ENCODE data around the gene STRAP. TPM values are rescaled to one million over a fixed set of nuclear protein-coding genes. Genes with fewer than 3 reads are reported as not detected.

The STRAP gene
- total RNA-seq, 1 donor from 2014 or later: 140 TPM

- H3K27me3 Mint-ChIP-seq: peaks cover 23% of the 10 kb centered on the region
- no peak for DNase-seq (ENCODE audit: extremely low spot score, unreplicated experiment)
- no peaks in the 10 kb centered on the region for H3K36me3 Mint-ChIP-seq
- no peak overlapping the region for H3K27ac Mint-ChIP-seq
- no peaks in the 10 kb centered on the region for H3K4me1 Mint-ChIP-seq (ENCODE audit: unreplicated experiment)
- H3K4me3 Mint-ChIP-seq: no peak overlapping the region
- no peaks in the 10 kb centered on the region for H3K9me3 Mint-ChIP-seq
- TF ChIP-seq CTCF (conservative IDR thresholded peaks at IDR 0.05): no peak
These were observed 23.1 kb upstream of the STRAP start for GRCh38 chr12:15859116-15859515.

- H3K27me3 Mint-ChIP-seq: peaks cover 25% of the 10 kb centered on the region
- TF ChIP-seq CTCF (conservative IDR thresholded peaks at IDR 0.05): no peak
- no peak overlapping the region for H3K4me3 Mint-ChIP-seq
- no peaks in the 10 kb centered on the region for H3K36me3 Mint-ChIP-seq
- no peak for DNase-seq (ENCODE audit: extremely low spot score, unreplicated experiment)
- no peak overlapping the region for H3K27ac Mint-ChIP-seq
- H3K4me1 Mint-ChIP-seq (ENCODE audit: unreplicated experiment): no peaks in the 10 kb centered on the region
- H3K9me3 Mint-ChIP-seq: no peaks in the 10 kb centered on the region
These were observed 20.8 kb upstream of the STRAP start for GRCh38 chr12:15861404-15861803.

- no peak for TF ChIP-seq CTCF (conservative IDR thresholded peaks at IDR 0.05)
- Mint-ChIP-seq H3K9me3 (no peaks in the 10 kb centered on the region), H3K4me1 (ENCODE audit: unreplicated experiment) (no peaks in the 10 kb centered on the region), H3K4me3 (no peak overlapping the region), H3K27ac (no peak overlapping the region), H3K27me3 (peaks cover 26% of the 10 kb centered on the region), H3K36me3 (no peaks in the 10 kb centered on the region)
- no peak for DNase-seq (ENCODE audit: extremely low spot score, unreplicated experiment)
These were observed 19.3 kb upstream of the STRAP start for GRCh38 chr12:15862840-15863239.

GRCh38 chr12:15863372-15863771 is 18.8 kb upstream of the STRAP start:
- TF ChIP-seq CTCF (conservative IDR thresholded peaks at IDR 0.05): no peak
- no peak for DNase-seq (ENCODE audit: extremely low spot score, unreplicated experiment)
- no peak overlapping the region for H3K4me3 Mint-ChIP-seq
- H3K9me3 Mint-ChIP-seq: no peaks in the 10 kb centered on the region
- no peak overlapping the region for H3K27ac Mint-ChIP-seq
- no peaks in the 10 kb centered on the region for H3K4me1 Mint-ChIP-seq (ENCODE audit: unreplicated experiment)
- no peaks in the 10 kb centered on the region for H3K36me3 Mint-ChIP-seq
- H3K27me3 Mint-ChIP-seq: peaks cover 21% of the 10 kb centered on the region

GRCh38 chr12:15863984-15864383 is 18.2 kb upstream of the STRAP start:
- Mint-ChIP-seq H3K36me3 (no peaks in the 10 kb centered on the region), H3K27ac (no peak overlapping the region), H3K9me3 (no peaks in the 10 kb centered on the region), H3K27me3 (peaks cover 20% of the 10 kb centered on the region), H3K4me3 (no peak overlapping the region), H3K4me1 (ENCODE audit: unreplicated experiment) (no peaks in the 10 kb centered on the region)
- TF ChIP-seq CTCF (conservative IDR thresholded peaks at IDR 0.05): no peak
- no peak for DNase-seq (ENCODE audit: extremely low spot score, unreplicated experiment)

GRCh38 chr12:15868186-15868585 is 14.0 kb upstream of the STRAP start:
- DNase-seq (ENCODE audit: extremely low spot score, unreplicated experiment): no peak
- Mint-ChIP-seq H3K9me3 (no peaks in the 10 kb centered on the region), H3K36me3 (no peaks in the 10 kb centered on the region), H3K27me3 (peaks cover 10% of the 10 kb centered on the region), H3K4me3 (no peak overlapping the region), H3K27ac (no peak overlapping the region), H3K4me1 (ENCODE audit: unreplicated experiment) (no peaks in the 10 kb centered on the region)
- TF ChIP-seq CTCF (conservative IDR thresholded peaks at IDR 0.05): no peak
